SK-N-SH (cell line): ENCODE data around the gene MUC7. TPM values are rescaled to one million over a fixed set of nuclear protein-coding genes. Genes with fewer than 3 reads are reported as not detected.

Source experiments
- CTCF ChIA-PET: fragments of 300-600, 350-600 bp; formaldehyde crosslinking; extraction: SDS; loops from one replicate; lab custom pipeline; 2021; lab: Yijun Ruan, JAX
- POLR2A ChIA-PET: fragments of 350-600 bp; sonication (Branson Sonifier 250); formaldehyde crosslinking; extraction: SDS; loops from one replicate; lab custom pipeline; 2020; ENCODE audit warnings: antibody characterized with exemption, inconsistent platforms; lab: Yijun Ruan, JAX
- DNase-seq: peaks from one replicate; pipeline ENCODE4 v3.0.0; 2012
- H2AFZ ChIP-seq: fragments of 200-600 bp; sonication (generic); 2 replicates; pipeline ENCODE4 v1.8.1; 2016; ENCODE audit warnings: antibody characterized with exemption, mild to moderate bottlenecking, low read depth
- H3F3A ChIP-seq: fragments of 200-600 bp; sonication (generic); replicated peaks from 2 replicates; pipeline ENCODE3; 2016; ENCODE audit warnings: antibody characterized with exemption, mild to moderate bottlenecking; ENCODE audit not compliant: insufficient read depth
- H3K27ac ChIP-seq, 2 experiments: fragments of 200-500 bp in 1 of 2; fragments of 200-600 bp in 1 of 2; sonication (Bioruptor generic) in 1 of 2; sonication (generic), shearing (Covaris generic) in 1 of 2; 2 replicates each; pipeline versions ENCODE4 v1.5.1 to v1.6.1; 2014 to 2016; ENCODE audit warnings: low read depth in 2 of 2, inconsistent platforms in 1 of 2, low read length in 1 of 2, mild to moderate bottlenecking in 1 of 2, mixed read lengths in 1 of 2
- H3K27me3 ChIP-seq: fragments of 200-600 bp; sonication (generic), shearing (Covaris generic); 2 replicates; pipeline ENCODE4 v1.6.1; 2016; ENCODE audit warnings: mixed run types; ENCODE audit not compliant: insufficient read depth
- H3K36me3 ChIP-seq, 2 experiments: fragments of 200-500 bp in 1 of 2; fragments of 200-600 bp in 1 of 2; sonication (Bioruptor generic) in 1 of 2; sonication (generic) in 1 of 2; replicated peaks in 1 of 2; 2 replicates each; pipeline versions ENCODE3 to v1.5.1; 2014 to 2016; ENCODE audit warnings: low read length in 1 of 2, mild to moderate bottlenecking in 1 of 2; ENCODE audit not compliant: insufficient read depth in 2 of 2, control insufficient read depth in 1 of 2
- H3K4me1 ChIP-seq, 2 experiments: fragments of 200-500 bp in 1 of 2; fragments of 200-600 bp in 1 of 2; sonication (Bioruptor generic) in 1 of 2; sonication (generic), shearing (Covaris generic) in 1 of 2; 2 replicates each; pipeline versions ENCODE4 v1.5.1 to v1.6.1; 2014 to 2016; ENCODE audit warnings: low read depth in 1 of 2, low read length in 1 of 2, mixed run types in 1 of 2; ENCODE audit not compliant: insufficient read depth in 2 of 2, control insufficient read depth in 1 of 2
- H3K4me2 ChIP-seq: fragments of 200-600 bp; sonication (generic), shearing (Covaris generic); 2 replicates; pipeline ENCODE4 v1.6.1; 2017; ENCODE audit warnings: mixed run types
- H3K4me3 ChIP-seq, 2 experiments: fragments of 200-500 bp in 1 of 2; fragments of 200-600 bp in 1 of 2; sonication (Bioruptor generic) in 1 of 2; sonication (generic), shearing (Covaris generic) in 1 of 2; 2 replicates each; pipeline versions ENCODE4 v1.5.1 to v1.8.1; 2014 to 2016; ENCODE audit warnings: low read depth in 2 of 2, inconsistent platforms in 1 of 2, low read length in 1 of 2, mild to moderate bottlenecking in 1 of 2, mixed read lengths in 1 of 2, moderate library complexity in 1 of 2
- H3K79me2 ChIP-seq: fragments of 200-600 bp; sonication (generic); 2 replicates; pipeline ENCODE4 v1.8.1; 2017; ENCODE audit warnings: mild to moderate bottlenecking; ENCODE audit not compliant: insufficient read depth
- H3K9ac ChIP-seq: fragments of 200-600 bp; sonication (generic); 2 replicates; pipeline ENCODE4 v1.6.1; 2017; ENCODE audit warnings: mixed run types
- H3K9me2 ChIP-seq: fragments of 200-600 bp; sonication (generic); 2 replicates; pipeline ENCODE4 v1.6.1; 2017; ENCODE audit warnings: mixed run types
- H3K9me3 ChIP-seq: fragments of 200-600 bp; sonication (generic); 2 replicates; pipeline ENCODE4 v1.6.1; 2017; ENCODE audit warnings: mixed run types, mild to moderate bottlenecking, moderate library complexity
- H4K20me1 ChIP-seq: fragments of 200-600 bp; sonication (generic); 2 replicates; pipeline ENCODE4 v1.6.1; 2017; ENCODE audit warnings: mild to moderate bottlenecking, mixed run types; ENCODE audit not compliant: insufficient read depth
- CHD2 ChIP-seq: fragments of 150-350 bp; IDR thresholded peaks from 2 replicates; pipeline ENCODE4 v1.6.1; 2018; ENCODE audit warnings: low read length; ENCODE audit not compliant: partially characterized antibody
- EP300 ChIP-seq, 2 experiments: IDR thresholded peaks; 2 replicates each; pipeline versions ENCODE4 v1.4.0 to v1.6.1; 2012; ENCODE audit warnings: borderline replicate concordance in 1 of 2, low read depth in 1 of 2, low read length in 1 of 2
- FOXM1 ChIP-seq: IDR thresholded peaks from 2 replicates; pipeline ENCODE4 v1.4.0; 2012; ENCODE audit warnings: low read depth, mild to moderate bottlenecking
- GABPA ChIP-seq: IDR thresholded peaks from 2 replicates; pipeline ENCODE4 v1.4.0; 2012; ENCODE audit warnings: low read depth, mild to moderate bottlenecking
- MEF2A ChIP-seq: IDR thresholded peaks from 2 replicates; pipeline ENCODE4 v1.4.0; 2012; ENCODE audit warnings: low read depth, borderline replicate concordance
- POLR2AphosphoS5 ChIP-seq: IDR thresholded peaks from 2 replicates; pipeline ENCODE4 v1.6.1; 2012; ENCODE audit warnings: low read depth, low read length
- RAD21 ChIP-seq: IDR thresholded peaks from 2 replicates; pipeline ENCODE4 v1.6.1; 2012; ENCODE audit warnings: mild to moderate bottlenecking, low read length
- RCOR1 ChIP-seq: fragments of 150-350 bp; IDR thresholded peaks from 2 replicates; pipeline ENCODE4 v1.6.1; 2017; ENCODE audit warnings: antibody characterized with exemption, low read length
- RXRA ChIP-seq: IDR thresholded peaks from 2 replicates; pipeline ENCODE4 v1.4.0; 2012; ENCODE audit warnings: low read depth, mild to moderate bottlenecking, borderline replicate concordance
- SMC3 ChIP-seq: IDR thresholded peaks from 2 replicates; pipeline ENCODE4 v1.6.1; 2012; ENCODE audit warnings: low read depth, low read length, improper control_type of control experiment
- TAF1 ChIP-seq: IDR thresholded peaks from 2 replicates; pipeline ENCODE4 v1.6.1; 2012; ENCODE audit warnings: low read depth, mild to moderate bottlenecking, low read length, moderate library complexity, borderline replicate concordance
- TEAD4 ChIP-seq: IDR thresholded peaks from 2 replicates; pipeline ENCODE4 v1.4.0; 2012; ENCODE audit warnings: mild to moderate bottlenecking, borderline replicate concordance; ENCODE audit not compliant: insufficient read depth
- YY1 ChIP-seq: IDR thresholded peaks from 2 replicates; pipeline ENCODE4 v1.4.0; 2012; ENCODE audit warnings: low read depth, mild to moderate bottlenecking
- WGBS: methylation state at CpG from one replicate; pipeline ENCODE4 v1.1.6; 2017; ENCODE audit warnings: low lambda C conversion rate; 5-methylcytosine and 5-hydroxymethylcytosine counted together
- polyA plus RNA-seq, 3 experiments: library from polyadenylated mRNA; depleted of rRNA; stranded (reverse); fragments of >200 nt; gene quantifications; 2 replicates each; pipeline ENCODE4 v1.2.3, GENCODE V29; 2012
- TF ChIP-seq, protein P1 (sequence below): fragments of 200-600 bp; sonication (generic); IDR thresholded peaks from 2 replicates; pipeline ENCODE4 v1.6.1; 2017; ENCODE audit warnings: antibody characterized with exemption, mild to moderate bottlenecking, moderate library complexity
- TF ChIP-seq, protein P2 (sequence below): IDR thresholded peaks from 2 replicates; pipeline ENCODE4 v1.4.0; 2012; ENCODE audit warnings: low read depth, borderline replicate concordance
- TF ChIP-seq, protein P3 (sequence below): IDR thresholded peaks from 2 replicates; pipeline ENCODE4 v1.4.0; 2012; ENCODE audit warnings: low read depth, borderline replicate concordance
- TF ChIP-seq, protein P4 (sequence below): fragments of 150-350 bp; IDR thresholded peaks from 2 replicates; pipeline ENCODE4 v1.6.1; 2017; ENCODE audit warnings: antibody characterized with exemption, low read length, low read depth, borderline replicate concordance

The MUC7 gene
- polyA plus RNA-seq, 1 of the 3 experiments (the other 2 are of a cell fraction) = not detected

DNA sequence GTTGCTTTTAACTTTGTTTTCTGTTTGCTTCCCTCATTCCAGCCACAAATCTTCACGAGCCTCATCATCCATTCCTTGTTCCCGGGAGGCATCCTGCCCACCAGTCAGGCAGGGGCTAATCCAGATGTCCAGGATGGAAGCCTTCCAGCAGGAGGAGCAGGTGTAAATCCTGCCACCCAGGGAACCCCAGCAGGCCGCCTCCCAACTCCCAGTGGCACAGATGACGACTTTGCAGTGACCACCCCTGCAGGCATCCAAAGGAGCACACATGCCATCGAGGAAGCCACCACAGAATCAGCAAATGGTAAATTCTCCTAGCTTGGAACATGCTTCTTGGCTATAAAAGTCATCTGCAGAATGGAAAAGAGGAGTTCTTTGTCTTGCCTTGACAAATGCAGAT, 59.0 kb downstream of the MUC7 start:
- Histone ChIP-seq H3F3A (no peaks in the 10 kb centered on the region), H3K9me2 (no peaks in the 10 kb centered on the region), H3K27me3 (no peaks in the 10 kb centered on the region; the same call in 1 of the 2 replicates), H3K79me2 (no peaks in the 10 kb centered on the region), H4K20me1 (no peaks in the 10 kb centered on the region), H3K4me2 (no peak overlapping the region), H3K4me3 (no peak overlapping the region), H3K9me3 (no peaks in the 10 kb centered on the region), H3K4me1 (no peaks in the 10 kb centered on the region), H3K36me3 (no peaks in the 10 kb centered on the region), H3K9ac (no peak overlapping the region), H2AFZ (no peak overlapping the region), H3K27ac (no peak overlapping the region)
- POLR2A ChIA-PET = no interaction called here
- TF ChIP-seq RAD21 (no peak), GABPA (no peak), TEAD4 (no peak), POLR2AphosphoS5 (no peak), EP300 (IDR thresholded peaks at IDR 0.05; ENCODE audit: borderline replicate concordance in 1 of 2, low read depth in 1 of 2, low read length in 1 of 2) (no peak), TAF1 (no peak), MEF2A (no peak), FOXM1 (no peak), SMC3 (no peak), RXRA (no peak), RCOR1 (no peak), CHD2 (no peak), YY1 (no peak)
- TF ChIP-seq, protein P1, sequence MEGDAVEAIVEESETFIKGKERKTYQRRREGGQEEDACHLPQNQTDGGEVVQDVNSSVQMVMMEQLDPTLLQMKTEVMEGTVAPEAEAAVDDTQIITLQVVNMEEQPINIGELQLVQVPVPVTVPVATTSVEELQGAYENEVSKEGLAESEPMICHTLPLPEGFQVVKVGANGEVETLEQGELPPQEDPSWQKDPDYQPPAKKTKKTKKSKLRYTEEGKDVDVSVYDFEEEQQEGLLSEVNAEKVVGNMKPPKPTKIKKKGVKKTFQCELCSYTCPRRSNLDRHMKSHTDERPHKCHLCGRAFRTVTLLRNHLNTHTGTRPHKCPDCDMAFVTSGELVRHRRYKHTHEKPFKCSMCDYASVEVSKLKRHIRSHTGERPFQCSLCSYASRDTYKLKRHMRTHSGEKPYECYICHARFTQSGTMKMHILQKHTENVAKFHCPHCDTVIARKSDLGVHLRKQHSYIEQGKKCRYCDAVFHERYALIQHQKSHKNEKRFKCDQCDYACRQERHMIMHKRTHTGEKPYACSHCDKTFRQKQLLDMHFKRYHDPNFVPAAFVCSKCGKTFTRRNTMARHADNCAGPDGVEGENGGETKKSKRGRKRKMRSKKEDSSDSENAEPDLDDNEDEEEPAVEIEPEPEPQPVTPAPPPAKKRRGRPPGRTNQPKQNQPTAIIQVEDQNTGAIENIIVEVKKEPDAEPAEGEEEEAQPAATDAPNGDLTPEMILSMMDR = no peak
- TF ChIP-seq, protein P2, sequence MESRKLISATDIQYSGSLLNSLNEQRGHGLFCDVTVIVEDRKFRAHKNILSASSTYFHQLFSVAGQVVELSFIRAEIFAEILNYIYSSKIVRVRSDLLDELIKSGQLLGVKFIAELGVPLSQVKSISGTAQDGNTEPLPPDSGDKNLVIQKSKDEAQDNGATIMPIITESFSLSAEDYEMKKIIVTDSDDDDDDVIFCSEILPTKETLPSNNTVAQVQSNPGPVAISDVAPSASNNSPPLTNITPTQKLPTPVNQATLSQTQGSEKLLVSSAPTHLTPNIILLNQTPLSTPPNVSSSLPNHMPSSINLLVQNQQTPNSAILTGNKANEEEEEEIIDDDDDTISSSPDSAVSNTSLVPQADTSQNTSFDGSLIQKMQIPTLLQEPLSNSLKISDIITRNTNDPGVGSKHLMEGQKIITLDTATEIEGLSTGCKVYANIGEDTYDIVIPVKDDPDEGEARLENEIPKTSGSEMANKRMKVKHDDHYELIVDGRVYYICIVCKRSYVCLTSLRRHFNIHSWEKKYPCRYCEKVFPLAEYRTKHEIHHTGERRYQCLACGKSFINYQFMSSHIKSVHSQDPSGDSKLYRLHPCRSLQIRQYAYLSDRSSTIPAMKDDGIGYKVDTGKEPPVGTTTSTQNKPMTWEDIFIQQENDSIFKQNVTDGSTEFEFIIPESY = no peak
- TF ChIP-seq, protein P3, sequence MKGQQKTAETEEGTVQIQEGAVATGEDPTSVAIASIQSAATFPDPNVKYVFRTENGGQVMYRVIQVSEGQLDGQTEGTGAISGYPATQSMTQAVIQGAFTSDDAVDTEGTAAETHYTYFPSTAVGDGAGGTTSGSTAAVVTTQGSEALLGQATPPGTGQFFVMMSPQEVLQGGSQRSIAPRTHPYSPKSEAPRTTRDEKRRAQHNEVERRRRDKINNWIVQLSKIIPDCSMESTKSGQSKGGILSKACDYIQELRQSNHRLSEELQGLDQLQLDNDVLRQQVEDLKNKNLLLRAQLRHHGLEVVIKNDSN = no peak
- TF ChIP-seq, protein P4, sequence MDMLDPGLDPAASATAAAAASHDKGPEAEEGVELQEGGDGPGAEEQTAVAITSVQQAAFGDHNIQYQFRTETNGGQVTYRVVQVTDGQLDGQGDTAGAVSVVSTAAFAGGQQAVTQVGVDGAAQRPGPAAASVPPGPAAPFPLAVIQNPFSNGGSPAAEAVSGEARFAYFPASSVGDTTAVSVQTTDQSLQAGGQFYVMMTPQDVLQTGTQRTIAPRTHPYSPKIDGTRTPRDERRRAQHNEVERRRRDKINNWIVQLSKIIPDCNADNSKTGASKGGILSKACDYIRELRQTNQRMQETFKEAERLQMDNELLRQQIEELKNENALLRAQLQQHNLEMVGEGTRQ = no peak
- 11% methylated on average over 5 of the region's 5 CpGs for WGBS
- CTCF ChIA-PET = no interaction called here
- no peak for DNase-seq
